ENCODE results near the gene PABPN1. TPM values are rescaled to one million over a fixed set of nuclear protein-coding genes. Genes with fewer than 3 reads are reported as not detected.

The PABPN1 gene
- total RNA-seq, 1 experiment from 2014 or later: 184 TPM

GRCh38 chr14:23296012-23296777 is 25.1 kb upstream of the PABPN1 start:
- Histone ChIP-seq H3K79me2 (ENCODE audit: insufficient read depth, low read length) (no peaks in the 10 kb centered on the region), H3K4me1 (ENCODE audit: control insufficient read depth in 1 of 2, insufficient read depth in 2 of 2, low read length in 2 of 2) (peaks cover 15 to 27% of the 10 kb centered on the region in 2 experiments), H2AFZ (ENCODE audit: low read depth, low read length, poor library complexity, severe bottlenecking) (no peak overlapping the region), H3K4me2 (ENCODE audit: low read length) (no peak overlapping the region), H3K27ac (ENCODE audit: low read depth, low read length) (no peak overlapping the region), H3K9ac (ENCODE audit: low read length) (no peak overlapping the region), H3K27me3 (ENCODE audit: insufficient read depth, low read length) (no peaks in the 10 kb centered on the region), H3K9me3 (ENCODE audit: control insufficient read depth in 1 of 2, insufficient read depth in 1 of 2, low read depth in 1 of 2, low read length in 2 of 2) (no peaks in the 10 kb centered on the region), H3K4me3 (replicated peaks in 1 of 2; ENCODE audit: low read depth in 1 of 2, low read length in 2 of 2) (no peak overlapping the region), H3K36me3 (ENCODE audit: control insufficient read depth in 1 of 2, insufficient read depth in 2 of 2, low read length in 2 of 2) (no peaks in the 10 kb centered on the region), H4K20me1 (ENCODE audit: insufficient read depth) (no peaks in the 10 kb centered on the region), H3K9me2 (ENCODE audit: insufficient read depth) (no peaks in the 10 kb centered on the region)
- no TSS peak for BruUV-seq (replicated peaks)
- ATAC-seq (no peak), DNase-seq (ENCODE audit: low read depth, low spot score) (no peak)
- POLR2A ChIA-PET: no interaction called here
- no peak for TF ChIP-seq ZBTB33 (IDR thresholded peaks at IDR 0.05; ENCODE audit: extremely low read depth, insufficient replicate concordance, low read length)
- no peak for TF ChIP-seq SP1 (IDR thresholded peaks at IDR 0.05; ENCODE audit: low read depth)
- TF ChIP-seq, protein P1, sequence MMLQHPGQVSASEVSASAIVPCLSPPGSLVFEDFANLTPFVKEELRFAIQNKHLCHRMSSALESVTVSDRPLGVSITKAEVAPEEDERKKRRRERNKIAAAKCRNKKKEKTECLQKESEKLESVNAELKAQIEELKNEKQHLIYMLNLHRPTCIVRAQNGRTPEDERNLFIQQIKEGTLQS (IDR thresholded peaks at IDR 0.05): no peak
- no peak for TF ChIP-seq RAD21 (IDR thresholded peaks at IDR 0.05; ENCODE audit: low read depth)
- TF ChIP-seq, protein P2, sequence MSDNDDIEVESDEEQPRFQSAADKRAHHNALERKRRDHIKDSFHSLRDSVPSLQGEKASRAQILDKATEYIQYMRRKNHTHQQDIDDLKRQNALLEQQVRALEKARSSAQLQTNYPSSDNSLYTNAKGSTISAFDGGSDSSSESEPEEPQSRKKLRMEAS (IDR thresholded peaks at IDR 0.05): no peak
- no peak for TF ChIP-seq FOSL1 (IDR thresholded peaks at IDR 0.05; ENCODE audit: low read depth)
- no peak for TF ChIP-seq ELF1 (IDR thresholded peaks at IDR 0.05; ENCODE audit: borderline replicate concordance, low read depth)
- no peak for TF ChIP-seq POLR2A (IDR thresholded peaks at IDR 0.05; ENCODE audit: borderline replicate concordance, extremely low read depth, insufficient read depth, insufficient read length)
- TF ChIP-seq, protein P3, sequence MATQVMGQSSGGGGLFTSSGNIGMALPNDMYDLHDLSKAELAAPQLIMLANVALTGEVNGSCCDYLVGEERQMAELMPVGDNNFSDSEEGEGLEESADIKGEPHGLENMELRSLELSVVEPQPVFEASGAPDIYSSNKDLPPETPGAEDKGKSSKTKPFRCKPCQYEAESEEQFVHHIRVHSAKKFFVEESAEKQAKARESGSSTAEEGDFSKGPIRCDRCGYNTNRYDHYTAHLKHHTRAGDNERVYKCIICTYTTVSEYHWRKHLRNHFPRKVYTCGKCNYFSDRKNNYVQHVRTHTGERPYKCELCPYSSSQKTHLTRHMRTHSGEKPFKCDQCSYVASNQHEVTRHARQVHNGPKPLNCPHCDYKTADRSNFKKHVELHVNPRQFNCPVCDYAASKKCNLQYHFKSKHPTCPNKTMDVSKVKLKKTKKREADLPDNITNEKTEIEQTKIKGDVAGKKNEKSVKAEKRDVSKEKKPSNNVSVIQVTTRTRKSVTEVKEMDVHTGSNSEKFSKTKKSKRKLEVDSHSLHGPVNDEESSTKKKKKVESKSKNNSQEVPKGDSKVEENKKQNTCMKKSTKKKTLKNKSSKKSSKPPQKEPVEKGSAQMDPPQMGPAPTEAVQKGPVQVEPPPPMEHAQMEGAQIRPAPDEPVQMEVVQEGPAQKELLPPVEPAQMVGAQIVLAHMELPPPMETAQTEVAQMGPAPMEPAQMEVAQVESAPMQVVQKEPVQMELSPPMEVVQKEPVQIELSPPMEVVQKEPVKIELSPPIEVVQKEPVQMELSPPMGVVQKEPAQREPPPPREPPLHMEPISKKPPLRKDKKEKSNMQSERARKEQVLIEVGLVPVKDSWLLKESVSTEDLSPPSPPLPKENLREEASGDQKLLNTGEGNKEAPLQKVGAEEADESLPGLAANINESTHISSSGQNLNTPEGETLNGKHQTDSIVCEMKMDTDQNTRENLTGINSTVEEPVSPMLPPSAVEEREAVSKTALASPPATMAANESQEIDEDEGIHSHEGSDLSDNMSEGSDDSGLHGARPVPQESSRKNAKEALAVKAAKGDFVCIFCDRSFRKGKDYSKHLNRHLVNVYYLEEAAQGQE (IDR thresholded peaks at IDR 0.05; ENCODE audit: low read depth): no peak
- RAD21 ChIA-PET (ENCODE audit: low non-redundant PET in 1 of 2, low total read pairs in 2 of 2, uncharacterized antibody in 2 of 2, unreplicated experiment in 2 of 2): no interaction called here
- CTCF ChIA-PET: interaction anchor here (1.0 to 2.0 kb wide), 6 partner anchors 10 to 176 kb away, joined by 3 to 4 read pairs (median 3); partner anchors contain the start of gene PABPN1
- intact Hi-C loops (cut with micrococcal nuclease): no loop called here
